ENCODE measurements around the gene KDM4D. TPM values are rescaled to one million over a fixed set of nuclear protein-coding genes. Genes with fewer than 3 reads are reported as not detected.

KDM4D gene
- total and polyA plus RNA-seq, 2 of the 8 experiments (the other 6 are each of a cell fraction or from before 2014, with no cell fraction given): 1.5 to 4.5 TPM

GRCh38 chr11:94938095-94939055 is 35.1 kb upstream of the KDM4D start (continued):
- TF ChIP-seq USF2 (IDR thresholded peaks at IDR 0.05; ENCODE audit: low read length): no peak

Data from H1 (cell line).